ENCODE measurements around the gene NR5A1.

The NR5A1 gene

DNA sequence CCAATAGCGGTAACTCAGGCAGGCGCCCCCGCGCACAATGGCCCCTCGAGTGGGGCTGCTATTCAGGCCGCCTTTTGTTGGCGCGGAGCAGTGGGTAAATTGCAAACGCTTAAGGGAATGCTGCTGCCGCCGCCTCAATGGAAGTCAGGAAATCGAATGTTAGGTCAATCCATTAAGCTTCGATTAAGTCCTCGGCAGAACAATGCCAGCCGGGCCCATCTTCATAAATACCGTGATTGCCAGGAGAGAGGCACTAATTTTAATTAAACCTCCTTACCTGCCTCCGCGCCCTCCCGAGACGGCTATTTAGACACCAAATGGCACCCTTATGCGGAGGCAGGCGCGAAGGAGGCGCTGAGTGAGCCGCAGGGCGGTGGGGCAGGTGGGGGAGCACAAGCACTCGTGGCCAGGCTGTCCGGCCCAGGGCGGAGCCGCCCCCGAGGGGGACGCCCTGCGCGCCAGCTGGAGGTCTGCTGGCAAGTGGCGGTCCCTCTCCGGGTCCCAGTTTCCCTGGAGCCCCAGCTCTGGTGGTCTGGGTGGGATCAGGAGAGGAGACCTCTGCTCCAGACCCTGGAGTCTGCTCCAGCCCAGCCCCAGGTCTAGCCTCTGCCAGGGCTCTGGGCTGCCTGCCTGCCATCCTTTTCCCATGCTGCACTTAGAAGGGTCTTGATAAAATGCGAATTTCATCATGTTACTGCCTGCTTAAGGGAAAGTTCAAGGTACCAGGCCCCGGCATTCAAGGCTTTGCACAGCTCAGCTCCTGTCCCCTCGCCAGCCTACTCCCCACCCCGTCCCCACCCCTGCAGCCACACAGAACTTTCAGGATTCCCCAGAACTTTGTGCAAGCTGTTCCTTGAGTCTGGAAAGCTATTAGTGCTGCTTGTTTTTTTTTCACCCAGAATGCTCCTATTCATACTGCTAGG is 19.7 kb downstream of the NR5A1 start:
- peaks cover 3 to 5% of the 10 kb centered on the region in 2 donors for H3K9me3 Mint-ChIP-seq
- H3K36me3 Mint-ChIP-seq, result no peaks in the 10 kb centered on the region
- DNase-seq, result no peak
- no peak overlapping the region for H3K4me3 Mint-ChIP-seq
- peaks cover 26 to 29% of the 10 kb centered on the region in 2 donors for H3K27me3 Mint-ChIP-seq
- H3K27ac Mint-ChIP-seq, result no peak overlapping the region
- H3K4me1 Mint-ChIP-seq, result no peaks in the 10 kb centered on the region
- no peak for ATAC-seq (replicated peaks)

DNA sequence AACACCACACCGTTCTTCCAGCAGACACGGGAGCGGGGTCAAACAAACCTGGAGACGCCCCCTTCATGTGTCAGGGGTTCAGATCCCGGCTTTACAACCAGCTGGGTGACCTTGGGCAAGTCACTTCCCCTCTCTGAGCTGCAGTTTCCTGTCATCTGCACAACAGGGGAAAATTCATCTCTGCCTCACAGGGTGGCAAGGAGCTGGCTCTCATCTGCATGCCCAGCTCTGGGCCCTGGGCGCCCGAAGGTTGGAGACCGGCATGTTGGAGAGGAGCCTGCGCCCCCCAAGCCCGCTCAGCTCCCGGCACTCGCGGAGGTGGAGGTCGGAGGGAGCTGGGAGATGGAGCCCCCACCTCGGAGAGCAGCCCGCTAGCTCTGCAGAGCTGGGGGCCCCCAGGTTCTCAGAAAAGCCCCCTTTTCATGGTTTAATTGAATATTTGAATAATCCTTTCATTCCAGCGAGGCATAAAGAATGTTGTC is 20.4 kb downstream of the NR5A1 start:
- ATAC-seq (replicated peaks) (no peak), DNase-seq (no peak)
- Mint-ChIP-seq H3K4me3 (no peak overlapping the region), H3K27ac (no peak overlapping the region), H3K4me1 (no peaks in the 10 kb centered on the region), H3K27me3 (peaks cover 26 to 29% of the 10 kb centered on the region in 2 donors), H3K9me3 (peaks cover 3 to 5% of the 10 kb centered on the region in 2 donors), H3K36me3 (no peaks in the 10 kb centered on the region)

DNA sequence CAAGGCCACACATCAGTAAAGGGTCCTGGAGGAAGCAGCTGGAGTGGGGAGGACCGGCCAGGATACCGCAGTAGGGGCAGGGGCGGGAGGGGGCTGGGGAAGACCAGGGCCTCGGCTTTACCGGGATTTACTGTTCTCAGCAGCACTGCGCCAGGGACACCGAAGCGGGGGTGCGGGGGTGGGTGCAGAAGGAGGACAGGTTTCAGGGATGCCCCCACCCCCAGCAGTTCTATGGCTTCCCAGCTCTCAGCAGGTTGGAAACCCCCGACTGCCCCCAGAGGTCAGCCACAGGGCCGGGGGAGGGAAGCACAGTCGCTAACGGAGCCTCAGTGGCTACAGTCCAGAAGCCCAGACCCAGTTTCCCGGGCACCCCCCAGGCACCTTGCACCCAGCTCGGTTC is 21.3 kb downstream of the NR5A1 start:
- H3K4me1 Mint-ChIP-seq, result no peaks in the 10 kb centered on the region
- ATAC-seq (replicated peaks) (no peak), DNase-seq (no peak)
- no peak overlapping the region for H3K4me3 Mint-ChIP-seq
- peaks cover 22 to 29% of the 10 kb centered on the region in 2 donors for H3K27me3 Mint-ChIP-seq
- H3K27ac Mint-ChIP-seq, result no peak overlapping the region
- H3K36me3 Mint-ChIP-seq, result no peaks in the 10 kb centered on the region
- H3K9me3 Mint-ChIP-seq, result peaks cover 3 to 5% of the 10 kb centered on the region in 2 donors

DNA sequence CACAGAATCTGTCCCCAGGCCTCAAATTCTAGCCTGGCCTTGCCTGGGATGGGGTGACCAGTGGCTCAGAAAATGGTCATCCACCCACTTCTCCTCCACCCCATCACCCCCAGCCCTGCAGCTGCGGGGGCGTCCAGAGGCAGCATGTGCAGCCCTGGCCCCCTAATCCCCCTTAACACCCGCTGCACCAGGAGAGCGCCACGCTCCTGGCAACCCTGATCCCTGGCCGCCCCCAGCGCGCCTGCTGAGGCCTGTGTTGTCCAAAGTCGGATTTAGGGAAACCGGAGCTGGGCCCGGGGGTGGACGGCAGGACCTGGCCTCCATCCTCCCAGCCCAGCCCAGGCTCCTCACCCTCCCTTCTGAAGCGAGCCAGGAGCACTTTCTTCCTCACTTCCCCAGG is 22.0 kb downstream of the NR5A1 start:
- no peak overlapping the region for H3K27ac Mint-ChIP-seq
- H3K9me3 Mint-ChIP-seq, result peaks cover 3 to 5% of the 10 kb centered on the region in 2 donors
- no peak overlapping the region for H3K4me3 Mint-ChIP-seq
- H3K4me1 Mint-ChIP-seq, result peaks cover 0 to 2% of the 10 kb centered on the region in 2 donors
- peaks cover 22 to 33% of the 10 kb centered on the region in 2 donors for H3K27me3 Mint-ChIP-seq
- ATAC-seq (replicated peaks) (no peak), DNase-seq (no peak)
- no peaks in the 10 kb centered on the region for H3K36me3 Mint-ChIP-seq

DNA sequence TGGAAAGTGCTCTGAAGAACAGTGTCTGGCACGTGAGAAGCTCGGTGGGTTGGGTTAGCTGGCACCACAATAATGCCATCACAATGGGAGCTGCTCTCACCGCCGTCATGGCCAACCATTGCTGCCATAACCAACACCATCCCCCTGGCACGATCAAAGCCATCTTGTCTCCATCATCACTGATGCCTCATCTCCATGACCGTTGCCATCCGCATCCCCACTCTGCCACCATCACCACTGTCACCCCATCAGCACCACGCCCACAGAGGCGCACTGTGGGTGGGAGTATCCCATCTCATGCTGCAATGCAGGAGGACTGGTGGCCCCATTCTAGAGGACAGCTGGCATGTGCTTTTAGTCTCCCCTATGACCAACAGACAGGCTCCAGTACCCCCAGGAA is 23.7 kb downstream of the NR5A1 start:
- H3K9me3 Mint-ChIP-seq, result peaks cover 3 to 5% of the 10 kb centered on the region in 2 donors
- no peak for ATAC-seq (replicated peaks)
- no peak overlapping the region for H3K4me3 Mint-ChIP-seq
- peaks cover 0 to 5% of the 10 kb centered on the region in 2 donors for H3K4me1 Mint-ChIP-seq
- no peaks in the 10 kb centered on the region for H3K36me3 Mint-ChIP-seq
- H3K27ac Mint-ChIP-seq, result no peak overlapping the region
- peaks cover 32 to 40% of the 10 kb centered on the region in 2 donors for H3K27me3 Mint-ChIP-seq
- no peak for DNase-seq

DNA sequence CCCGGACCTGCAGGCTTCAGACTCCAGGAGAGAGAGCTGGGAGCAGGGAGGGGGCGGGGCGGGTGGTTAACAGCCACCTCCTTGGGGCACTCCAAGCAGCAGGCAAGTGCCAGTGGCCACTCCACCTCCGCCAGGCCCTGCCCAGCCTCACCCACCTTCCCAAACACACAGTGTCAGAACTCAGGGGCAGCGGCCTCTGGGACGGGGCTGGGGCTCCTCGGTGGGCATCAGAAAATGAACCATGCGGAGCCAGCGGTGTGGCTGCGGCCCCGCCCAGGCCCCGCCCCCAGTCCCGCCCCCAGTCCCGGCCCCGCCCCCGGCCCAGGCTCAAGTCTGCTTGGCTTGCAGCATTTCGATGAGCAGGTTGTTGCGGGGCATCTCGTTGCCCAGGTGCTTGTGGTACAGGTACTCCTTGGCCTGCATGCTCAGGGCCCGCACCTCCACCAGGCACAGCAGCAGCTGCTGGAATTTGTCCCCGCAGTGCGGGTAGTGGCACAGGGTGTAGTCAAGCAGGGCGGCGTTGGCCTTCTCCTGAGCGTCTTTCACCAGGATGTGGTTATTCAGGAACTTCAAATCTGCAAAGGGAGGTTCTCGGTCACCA is 24.7 kb downstream of the NR5A1 start:
- H3K36me3 Mint-ChIP-seq, result no peaks in the 10 kb centered on the region
- DNase-seq, result no peak
- peaks cover 0 to 5% of the 10 kb centered on the region in 2 donors for H3K4me1 Mint-ChIP-seq
- H3K4me3 Mint-ChIP-seq, result no peak overlapping the region
- no peak overlapping the region for H3K27ac Mint-ChIP-seq
- H3K27me3 Mint-ChIP-seq, result peaks cover 33 to 46% of the 10 kb centered on the region in 2 donors
- H3K9me3 Mint-ChIP-seq, result peaks cover 3 to 5% of the 10 kb centered on the region in 2 donors
- ATAC-seq (replicated peaks), result no peak

DNA sequence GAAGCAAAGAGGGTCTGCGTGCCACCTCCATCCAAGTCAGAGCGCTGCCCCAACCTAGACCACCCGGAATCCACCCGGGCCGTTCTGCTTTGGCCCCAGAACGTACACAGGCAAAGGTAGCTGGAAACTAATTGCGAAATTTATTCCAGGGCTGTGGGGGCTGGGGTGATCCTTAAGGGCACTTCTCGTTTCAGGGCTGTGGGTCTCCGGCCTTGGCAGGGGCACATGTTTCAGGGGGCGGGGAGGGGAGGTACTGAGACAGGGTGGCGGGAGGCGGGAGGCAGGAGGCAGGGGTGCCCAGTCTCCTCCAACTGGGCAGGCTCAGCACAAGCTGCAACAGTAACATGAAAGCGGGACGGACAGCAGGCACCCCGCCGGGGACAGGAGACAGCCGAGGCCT is 26.1 kb downstream of the NR5A1 start:
- Mint-ChIP-seq H3K4me1 (peaks cover 1 to 5% of the 10 kb centered on the region in 2 donors), H3K4me3 (no peak overlapping the region), H3K9me3 (peaks cover 3 to 5% of the 10 kb centered on the region in 2 donors), H3K36me3 (no peaks in the 10 kb centered on the region), H3K27ac (no peak overlapping the region), H3K27me3 (peaks cover 37 to 57% of the 10 kb centered on the region in 2 donors)
- no peak for DNase-seq
- ATAC-seq (replicated peaks), result no peak

DNA sequence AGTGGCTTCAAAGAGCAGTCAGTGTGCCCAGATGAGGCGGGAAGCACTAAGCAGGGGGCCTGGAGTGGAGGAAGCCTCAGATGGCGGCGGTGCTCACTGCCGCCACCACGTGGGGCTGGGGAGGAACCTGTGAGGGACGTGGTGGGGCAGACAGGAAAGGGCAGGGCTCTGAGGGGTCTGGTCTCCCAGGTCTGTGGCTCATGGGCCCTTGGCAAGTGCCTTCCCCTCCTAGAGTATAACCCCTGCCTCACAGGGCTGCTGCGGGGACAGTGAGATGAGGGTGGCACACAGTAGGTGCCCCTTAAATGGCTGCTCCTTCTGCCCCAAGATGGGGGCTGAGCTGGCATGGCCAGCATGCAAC is 26.6 kb downstream of the NR5A1 start:
- Mint-ChIP-seq H3K27ac (no peak overlapping the region), H3K4me1 (peaks cover 1 to 5% of the 10 kb centered on the region in 2 donors), H3K27me3 (peaks cover 37 to 56% of the 10 kb centered on the region in 2 donors), H3K4me3 (no peak overlapping the region), H3K36me3 (no peaks in the 10 kb centered on the region), H3K9me3 (peaks cover 3 to 5% of the 10 kb centered on the region in 2 donors)
- peak; percentile 45 to 49 for ATAC-seq (replicated peaks)
- no peak for DNase-seq

DNA sequence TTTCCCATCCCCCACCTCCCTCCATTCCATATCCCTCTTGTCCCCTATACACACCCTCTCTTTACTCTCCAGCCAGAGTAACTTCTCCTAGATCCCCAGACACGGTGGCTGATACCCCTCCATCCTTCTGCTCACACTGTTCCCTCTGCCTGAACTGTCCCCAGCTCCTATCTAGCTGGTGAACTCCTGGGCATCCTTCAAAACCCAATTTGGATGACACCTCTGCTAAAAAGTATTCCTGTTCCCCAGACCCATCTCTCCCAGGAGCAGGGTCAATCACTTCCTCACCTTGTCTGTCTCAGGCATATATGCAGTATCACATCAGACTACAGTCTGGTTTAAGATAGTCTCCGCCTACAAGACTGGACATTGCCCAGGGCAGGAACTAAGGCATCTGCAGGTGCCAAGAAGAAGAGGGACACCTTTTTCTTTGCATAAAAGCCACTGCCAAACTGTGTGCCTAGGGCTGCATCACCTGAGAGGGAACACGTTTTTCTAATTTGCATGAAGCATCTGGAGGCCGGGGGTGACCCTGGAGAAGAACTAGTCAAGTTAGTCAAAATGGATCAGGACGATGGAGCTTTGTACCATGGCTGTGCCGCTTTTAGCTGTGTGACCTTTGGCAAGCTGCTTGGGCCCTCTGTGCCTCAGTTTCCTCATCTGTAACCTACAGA is 27.1 kb downstream of the NR5A1 start:
- Mint-ChIP-seq H3K4me3 (no peak overlapping the region), H3K27me3 (peaks cover 41 to 56% of the 10 kb centered on the region in 2 donors), H3K9me3 (peaks cover 3 to 5% of the 10 kb centered on the region in 2 donors), H3K36me3 (no peaks in the 10 kb centered on the region), H3K27ac (no peak overlapping the region), H3K4me1 (peaks cover 1 to 5% of the 10 kb centered on the region in 2 donors)
- no peak for DNase-seq
- no peak for ATAC-seq (replicated peaks)

DNA sequence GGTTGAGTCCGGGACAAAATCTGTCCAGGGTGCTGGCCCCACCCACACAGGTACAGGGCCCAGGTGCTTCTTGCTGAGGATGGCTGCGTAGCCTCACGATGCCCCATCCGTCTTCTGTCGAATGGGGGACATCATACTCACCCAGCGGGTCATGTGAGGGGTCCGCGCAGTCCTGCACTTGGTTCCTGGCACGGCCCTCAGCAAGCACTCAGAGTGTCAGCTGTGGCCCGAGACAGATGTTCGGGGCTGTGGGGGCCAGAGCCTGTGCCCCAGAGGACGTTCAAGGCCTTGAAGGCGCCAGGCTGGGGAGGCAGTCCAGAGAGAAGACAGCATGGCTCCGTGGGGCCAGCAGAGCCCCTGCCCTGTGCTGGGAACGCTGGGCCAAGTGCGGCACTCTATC is 27.8 kb downstream of the NR5A1 start:
- no peaks in the 10 kb centered on the region for H3K36me3 Mint-ChIP-seq
- no peak overlapping the region for H3K4me3 Mint-ChIP-seq
- H3K27me3 Mint-ChIP-seq, result peaks cover 43 to 63% of the 10 kb centered on the region in 2 donors

DNA sequence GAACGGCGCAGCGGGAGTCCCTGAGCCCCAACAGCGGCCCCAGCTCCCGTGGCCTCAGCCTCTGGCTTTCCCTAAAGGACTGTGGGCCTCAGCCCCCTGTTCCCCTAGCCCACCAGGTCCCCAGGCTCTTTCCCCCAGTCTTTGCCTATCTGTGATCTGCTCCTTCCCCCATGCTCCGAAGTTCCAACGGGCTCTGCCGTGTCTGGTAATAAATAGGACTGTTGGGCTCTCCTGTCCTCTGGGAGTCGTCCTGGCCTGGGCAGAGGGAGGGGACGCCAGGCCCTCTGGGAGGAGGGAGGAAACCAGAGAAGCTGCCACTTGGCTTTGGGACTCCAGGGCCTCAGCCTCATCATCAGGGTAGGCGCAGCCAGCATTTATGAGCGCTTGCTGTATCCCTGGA is 28.8 kb downstream of the NR5A1 start:
- DNase-seq (no peak), ATAC-seq (replicated peaks) (no peak)
- H3K4me3 Mint-ChIP-seq, result no peak overlapping the region
- peaks cover 1 to 5% of the 10 kb centered on the region in 2 donors for H3K4me1 Mint-ChIP-seq
- H3K9me3 Mint-ChIP-seq, result peaks cover 1 to 3% of the 10 kb centered on the region in 2 donors
- no peak overlapping the region for H3K27ac Mint-ChIP-seq
- H3K36me3 Mint-ChIP-seq, result no peaks in the 10 kb centered on the region
- H3K27me3 Mint-ChIP-seq, result peaks cover 47 to 67% of the 10 kb centered on the region in 2 donors

More for the DNA sequence above, 27.8 kb downstream of the NR5A1 start:
- DNase-seq (no peak), ATAC-seq (replicated peaks) (no peak)
- Mint-ChIP-seq H3K9me3 (peaks cover 3 to 5% of the 10 kb centered on the region in 2 donors), H3K4me1 (peaks cover 1 to 5% of the 10 kb centered on the region in 2 donors), H3K27ac (no peak overlapping the region)

DNA sequence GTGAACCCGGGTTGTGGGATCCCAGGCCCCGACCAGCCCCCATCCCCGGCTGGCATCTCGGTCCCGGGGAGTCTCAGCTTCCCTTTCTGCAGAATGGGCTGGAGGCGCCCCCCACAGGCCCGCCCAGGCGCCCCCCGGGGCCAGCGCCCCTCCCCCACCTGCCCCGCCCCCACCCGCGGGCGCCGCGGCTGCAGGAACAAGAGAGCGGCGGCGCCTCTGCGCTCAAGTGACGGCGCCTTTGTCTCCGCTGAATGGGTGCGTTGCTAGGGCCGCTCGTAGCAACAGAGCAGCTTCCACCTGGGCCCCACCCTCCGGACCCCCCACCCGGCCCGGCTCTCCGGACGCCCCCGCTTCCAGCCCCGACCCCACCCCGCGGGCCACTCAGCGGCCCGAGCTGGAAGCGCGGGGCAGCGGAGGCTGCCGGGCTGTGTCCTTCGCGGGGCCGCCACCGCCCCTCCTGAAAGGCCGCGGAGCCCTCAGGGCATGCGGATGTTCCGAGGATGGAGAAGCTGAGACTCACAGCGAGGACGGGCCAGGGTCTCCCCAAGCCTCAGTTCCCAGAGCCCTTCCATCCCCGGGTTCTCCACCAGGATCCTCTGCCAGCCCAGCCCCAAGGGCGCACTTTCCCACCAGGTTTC is 29.4 kb downstream of the NR5A1 start:
- ATAC-seq (replicated peaks) (peak in 1 of 2 donors; percentile 12), DNase-seq (no peak)
- H3K36me3 Mint-ChIP-seq, result no peaks in the 10 kb centered on the region
- H3K4me3 Mint-ChIP-seq, result no peak overlapping the region
- no peaks in the 10 kb centered on the region for H3K9me3 Mint-ChIP-seq
- H3K27me3 Mint-ChIP-seq, result peaks cover 46 to 67% of the 10 kb centered on the region in 2 donors
- H3K27ac Mint-ChIP-seq, result no peak overlapping the region
- H3K4me1 Mint-ChIP-seq, result peaks cover 1 to 5% of the 10 kb centered on the region in 2 donors

DNA sequence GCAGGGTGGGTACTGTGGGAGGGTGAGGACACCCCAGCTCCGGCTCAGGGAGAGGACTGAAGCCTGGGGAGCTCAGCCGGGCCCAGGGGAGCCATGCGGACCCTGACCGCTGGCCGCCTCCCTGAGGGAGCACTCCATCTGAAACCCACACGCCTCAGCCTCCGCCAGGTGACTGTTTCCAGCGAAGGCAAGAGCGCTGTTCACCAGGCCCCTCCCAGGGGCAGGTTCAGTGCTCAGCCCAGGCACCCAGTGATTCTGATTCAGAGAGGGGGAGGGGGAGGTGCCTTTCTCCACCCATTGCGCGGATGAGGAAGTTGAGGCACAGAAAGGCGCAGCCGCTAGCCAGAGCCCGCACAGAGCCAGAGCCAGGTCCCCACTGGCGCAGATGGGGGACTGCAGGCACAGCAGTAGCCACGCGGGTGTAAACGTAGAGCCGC is 30.0 kb downstream of the NR5A1 start:
- Mint-ChIP-seq H3K27ac (no peak overlapping the region), H3K9me3 (no peaks in the 10 kb centered on the region), H3K27me3 (peaks cover 48 to 71% of the 10 kb centered on the region in 2 donors), H3K36me3 (no peaks in the 10 kb centered on the region), H3K4me3 (no peak overlapping the region), H3K4me1 (peaks cover 1 to 5% of the 10 kb centered on the region in 2 donors)
- ATAC-seq (replicated peaks), result peak; percentile 36 to 45
- no peak for DNase-seq
